UCSD-AML1 (cell line): ENCODE data around the gene C12orf50.
"Not testable (repeated sequence)": the region's sequence is repeated elsewhere in the genome, so short reads cannot be mapped to it uniquely, and the experiment has no call there.

Experiments
- DNase-seq: peaks from one replicate; lab custom pipeline; 2025; ENCODE audit not compliant: unreplicated experiment; lab: John Stamatoyannopoulos, UW

Gene C12orf50

GRCh38 chr12:87988534-87988933, 40.7 kb downstream of the C12orf50 start:
- no peak for DNase-seq

- DNase-seq: no peak
Measured at GRCh38 chr12:87985069-87985675, 44.0 kb downstream of the C12orf50 start.

GRCh38 chr12:87982208-87982607, 47.0 kb downstream of the C12orf50 start:
- no peak for DNase-seq

GRCh38 chr12:87981495-87981894, 47.7 kb downstream of the C12orf50 start:
- no peak for DNase-seq

GRCh38 chr12:87975879-87976278, 53.3 kb downstream of the C12orf50 start:
- DNase-seq: no peak

- no peak for DNase-seq
Measured at GRCh38 chr12:87967871-87968270, 61.3 kb downstream of the C12orf50 start.

- DNase-seq: no peak
Measured at GRCh38 chr12:87960566-87960965, 68.6 kb downstream of the C12orf50 start.

GRCh38 chr12:87954028-87954427, 75.2 kb downstream of the C12orf50 start:
- not testable (repeated sequence) for DNase-seq

GRCh38 chr12:87953256-87953860, 75.8 kb downstream of the C12orf50 start:
- no peak for DNase-seq

- DNase-seq: no peak
Measured at GRCh38 chr12:87952850-87953249, 76.4 kb downstream of the C12orf50 start.

- no peak for DNase-seq
Measured at GRCh38 chr12:87952223-87952622, 77.0 kb downstream of the C12orf50 start.

- no peak for DNase-seq
Measured at GRCh38 chr12:87943762-87944161, 85.4 kb downstream of the C12orf50 start.

GRCh38 chr12:87943023-87943422, 86.2 kb downstream of the C12orf50 start:
- no peak for DNase-seq

GRCh38 chr12:87939182-87939581, 90.0 kb downstream of the C12orf50 start:
- no peak for DNase-seq

GRCh38 chr12:87935216-87935615, 94.0 kb downstream of the C12orf50 start:
- DNase-seq: no peak

- no peak for DNase-seq
Measured at GRCh38 chr12:87933991-87934390, 95.2 kb downstream of the C12orf50 start.

GRCh38 chr12:87931812-87932211, 97.4 kb downstream of the C12orf50 start:
- DNase-seq: no peak

- DNase-seq: no peak
Measured at GRCh38 chr12:87930627-87931026, 98.6 kb downstream of the C12orf50 start.
